Trophoblast cell (in vitro differentiated cells and primary cell): ENCODE results near the gene ARIH1.
"Not testable (repeated sequence)": the region's sequence is repeated elsewhere in the genome, so short reads cannot be mapped to it uniquely, and the experiment has no call there.

Experiments used
- DNase-seq, 2 donors: peaks; one replicate each; pipeline ENCODE4 v3.0.0-alpha.2; 2016
- H2AFZ ChIP-seq: 2 replicates; pipeline ENCODE4 v1.6.1; 2013; ENCODE audit warnings: low read length, moderate library complexity, mild to moderate bottlenecking; ENCODE audit not compliant: insufficient read depth, poor library complexity
- H2AK5ac ChIP-seq: 2 replicates; pipeline ENCODE4 v1.6.1; 2013; ENCODE audit warnings: mild to moderate bottlenecking, low read length
- H2BK120ac ChIP-seq: 2 replicates; pipeline ENCODE4 v1.6.1; 2013; ENCODE audit warnings: low read length, mild to moderate bottlenecking, moderate library complexity; ENCODE audit not compliant: insufficient read depth, poor library complexity
- H2BK12ac ChIP-seq: 2 replicates; pipeline ENCODE4 v1.6.1; 2013; ENCODE audit warnings: mild to moderate bottlenecking, low read length, moderate library complexity
- H2BK5ac ChIP-seq: 2 replicates; pipeline ENCODE4 v1.6.1; 2013; ENCODE audit warnings: low read length, low read depth, moderate library complexity, mild to moderate bottlenecking; ENCODE audit not compliant: poor library complexity
- H3K14ac ChIP-seq: 2 replicates; pipeline ENCODE4 v1.6.1; 2013; ENCODE audit warnings: mild to moderate bottlenecking, low read length
- H3K18ac ChIP-seq: 2 replicates; pipeline ENCODE4 v1.6.1; 2013; ENCODE audit warnings: mild to moderate bottlenecking, low read length
- H3K23ac ChIP-seq: 2 replicates; pipeline ENCODE4 v1.6.1; 2013; ENCODE audit warnings: low read length
- H3K27ac ChIP-seq: 2 replicates; pipeline ENCODE4 v1.5.1; 2013; ENCODE audit warnings: low read depth, mild to moderate bottlenecking, inconsistent platforms, low read length, moderate library complexity
- H3K27me3 ChIP-seq: 2 replicates; pipeline ENCODE4 v1.6.1; 2013; ENCODE audit warnings: inconsistent platforms, mild to moderate bottlenecking, low read length, moderate library complexity; ENCODE audit not compliant: insufficient read depth
- H3K36me3 ChIP-seq, 2 experiments: 1 replicate in 1 of 2; 2 replicates in 1 of 2; pipeline ENCODE4 v1.6.1; 2013; ENCODE audit warnings: low read length in 2 of 2, mild to moderate bottlenecking in 2 of 2, moderate library complexity in 1 of 2; ENCODE audit not compliant: insufficient read depth in 2 of 2, control insufficient read depth in 1 of 2
- H3K4ac ChIP-seq: 2 replicates; pipeline ENCODE4 v1.6.1; 2013; ENCODE audit warnings: low read depth, mild to moderate bottlenecking, low read length, moderate library complexity
- H3K4me1 ChIP-seq, 2 experiments: 1 replicate in 1 of 2; 2 replicates in 1 of 2; pipeline ENCODE4 v1.6.1; 2013; ENCODE audit warnings: low read length in 2 of 2, mild to moderate bottlenecking in 2 of 2, moderate library complexity in 1 of 2; ENCODE audit not compliant: insufficient read depth in 2 of 2, control insufficient read depth in 1 of 2
- H3K4me2 ChIP-seq: 2 replicates; pipeline ENCODE4 v1.6.1; 2013; ENCODE audit warnings: inconsistent platforms, mild to moderate bottlenecking, low read length, moderate library complexity
- H3K4me3 ChIP-seq: 2 replicates; pipeline ENCODE4 v1.5.1; 2013; ENCODE audit warnings: mild to moderate bottlenecking, low read depth, low read length, inconsistent platforms
- H3K79me1 ChIP-seq: one replicate; pipeline ENCODE4 v1.6.1; 2013; ENCODE audit warnings: low read length
- H3K79me2 ChIP-seq: 2 replicates; pipeline ENCODE4 v1.6.1; 2013; ENCODE audit warnings: low read length, mild to moderate bottlenecking; ENCODE audit not compliant: control insufficient read depth, insufficient read depth, poor library complexity
- H3K9ac ChIP-seq: 2 replicates; pipeline ENCODE4 v1.6.1; 2013; ENCODE audit warnings: mild to moderate bottlenecking, low read length
- H3K9me3 ChIP-seq: 2 replicates; pipeline ENCODE4 v1.6.1; 2013; ENCODE audit warnings: low read depth, mild to moderate bottlenecking, control low read depth, inconsistent platforms, low read length; ENCODE audit not compliant: insufficient read depth
- H4K12ac ChIP-seq: 2 replicates; pipeline ENCODE4 v1.6.1; 2013; ENCODE audit warnings: low read depth, mild to moderate bottlenecking, low read length, moderate library complexity
- H4K8ac ChIP-seq: 2 replicates; pipeline ENCODE4 v1.6.1; 2013; ENCODE audit warnings: low read depth, mild to moderate bottlenecking, low read length, moderate library complexity
- H4K91ac ChIP-seq: one replicate; pipeline ENCODE4 v1.6.1; 2013; ENCODE audit warnings: low read depth, mild to moderate bottlenecking, low read length, moderate library complexity
- WGBS: extraction: QIAGEN DNeasy Blood & Tissue Kit; methylation state at CpG from one replicate; pipeline ENCODE4 v1.1.7; 2013; ENCODE audit warnings: missing lambda C conversion rate; ENCODE audit not compliant: insufficient read length, insufficient coverage; ENCODE audit errors: extremely low coverage; 5-methylcytosine and 5-hydroxymethylcytosine counted together

The ARIH1 gene

GRCh38 chr15:72599855-72600464 is 125.8 kb downstream of the ARIH1 start:
- no peak overlapping the region for H2AFZ ChIP-seq
- H4K91ac ChIP-seq = no peak overlapping the region
- no peaks in the 10 kb centered on the region for H3K9me3 ChIP-seq
- H2BK5ac ChIP-seq = no peak overlapping the region
- no CpG with 5 or more reads among the region's 2 CpGs for WGBS
- no peak overlapping the region for H3K14ac ChIP-seq
- no peaks in the 10 kb centered on the region for H3K36me3 ChIP-seq
- H3K27ac ChIP-seq = no peak overlapping the region
- no peak overlapping the region for H2BK12ac ChIP-seq
- peaks cover 0 to 3% of the 10 kb centered on the region in 2 experiments for H3K4me1 ChIP-seq
- no peak overlapping the region for H3K4ac ChIP-seq
- no peak overlapping the region for H3K4me3 ChIP-seq
- H3K18ac ChIP-seq = no peak overlapping the region
- H3K9ac ChIP-seq = no peak overlapping the region
- peak; percentile 28 to 76 for DNase-seq
- no peak overlapping the region for H4K8ac ChIP-seq
- no peak overlapping the region for H2BK120ac ChIP-seq
- H4K12ac ChIP-seq = no peak overlapping the region
- no peak overlapping the region for H2AK5ac ChIP-seq
- no peaks in the 10 kb centered on the region for H3K79me2 ChIP-seq
- no peaks in the 10 kb centered on the region for H3K27me3 ChIP-seq
- no peak overlapping the region for H3K23ac ChIP-seq
- no peaks in the 10 kb centered on the region for H3K79me1 ChIP-seq
- H3K4me2 ChIP-seq = no peak overlapping the region

- H4K12ac ChIP-seq = no peak overlapping the region
- H3K4me1 ChIP-seq = no peaks in the 10 kb centered on the region
- H2AK5ac ChIP-seq = no peak overlapping the region
- H2BK120ac ChIP-seq = no peak overlapping the region
- no peak overlapping the region for H3K4ac ChIP-seq
- no peak overlapping the region for H3K9ac ChIP-seq
- no peaks in the 10 kb centered on the region for H3K9me3 ChIP-seq
- H3K79me1 ChIP-seq = no peaks in the 10 kb centered on the region
- no peaks in the 10 kb centered on the region for H3K36me3 ChIP-seq
- no peak overlapping the region for H3K23ac ChIP-seq
- no peak overlapping the region for H3K4me2 ChIP-seq
- H3K27ac ChIP-seq = no peak overlapping the region
- H3K4me3 ChIP-seq = no peak overlapping the region
- H4K8ac ChIP-seq = no peak overlapping the region
- no peak overlapping the region for H3K18ac ChIP-seq
- no peak overlapping the region for H2AFZ ChIP-seq
- no CpG with 5 or more reads among the region's 4 CpGs for WGBS
- H4K91ac ChIP-seq = no peak overlapping the region
- H2BK5ac ChIP-seq = no peak overlapping the region
- DNase-seq = peak in 1 of 2 donors; percentile 31
- H3K27me3 ChIP-seq = no peaks in the 10 kb centered on the region
- H2BK12ac ChIP-seq = no peak overlapping the region
- no peaks in the 10 kb centered on the region for H3K79me2 ChIP-seq
- H3K14ac ChIP-seq = no peak overlapping the region
Measured at GRCh38 chr15:72604794-72605193, 130.7 kb downstream of the ARIH1 start.

DNA sequence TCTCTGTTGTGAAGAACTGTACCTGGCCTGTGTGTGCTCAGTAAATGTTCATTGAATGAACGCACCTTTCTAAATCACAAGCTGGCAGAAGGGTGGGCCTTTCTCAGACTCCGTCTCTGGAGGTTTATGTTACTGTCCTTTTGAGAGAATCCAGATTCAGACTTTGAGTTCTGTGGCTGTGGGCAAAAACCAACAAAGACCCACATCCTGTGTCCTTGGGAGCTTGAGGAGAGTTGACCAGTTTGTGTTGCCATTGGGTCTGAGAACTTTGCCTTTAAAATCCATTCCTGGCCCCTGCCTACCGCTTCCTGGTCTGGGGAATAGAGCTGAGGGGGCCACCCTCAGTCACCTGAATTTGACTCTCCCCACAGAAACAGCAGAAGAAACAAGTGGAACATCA is 134.0 kb downstream of the ARIH1 start:
- H3K18ac ChIP-seq, H4K12ac ChIP-seq, H2BK12ac ChIP-seq, H3K27ac ChIP-seq, H4K8ac ChIP-seq, H2BK120ac ChIP-seq, H3K9ac ChIP-seq, H3K4ac ChIP-seq, H3K4me3 ChIP-seq, H2BK5ac ChIP-seq, H3K36me3 ChIP-seq, H3K79me2 ChIP-seq, DNase-seq, H3K9me3 ChIP-seq, H2AK5ac ChIP-seq, H3K79me1 ChIP-seq, H3K4me2 ChIP-seq, H3K14ac ChIP-seq, H3K4me1 ChIP-seq, H3K23ac ChIP-seq, H4K91ac ChIP-seq, H3K27me3 ChIP-seq, H2AFZ ChIP-seq: not testable (repeated sequence)
- no CpG with 5 or more reads among the region's 3 CpGs for WGBS

DNA sequence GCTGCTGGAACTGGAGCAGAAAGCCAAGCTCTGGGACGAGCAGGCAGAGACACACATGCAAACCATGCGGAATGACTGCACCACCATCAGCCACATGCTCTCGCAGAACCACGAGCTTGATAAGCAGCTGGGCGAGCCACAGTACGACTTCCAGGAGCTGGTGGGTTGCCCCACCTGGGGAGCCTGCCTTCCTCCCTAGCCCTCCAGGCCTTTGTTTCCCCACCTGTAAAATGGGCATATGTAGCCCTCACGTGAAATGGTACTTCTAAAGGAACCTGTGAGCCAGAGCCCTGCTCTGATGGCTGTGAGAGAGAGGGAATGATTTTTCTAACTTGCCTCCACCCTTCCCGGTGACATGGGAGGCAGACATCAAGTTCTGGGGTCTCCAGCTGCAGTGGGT is 135.7 kb downstream of the ARIH1 start:
- no peak for DNase-seq
- no peak overlapping the region for H3K4ac ChIP-seq
- no peak overlapping the region for H2AK5ac ChIP-seq
- no peak overlapping the region for H3K4me2 ChIP-seq
- H3K79me1 ChIP-seq = no peaks in the 10 kb centered on the region
- no peak overlapping the region for H3K14ac ChIP-seq
- no peak overlapping the region for H4K8ac ChIP-seq
- no peaks in the 10 kb centered on the region for H3K79me2 ChIP-seq
- H3K27ac ChIP-seq = no peak overlapping the region
- H2BK120ac ChIP-seq = no peak overlapping the region
- no peak overlapping the region for H4K91ac ChIP-seq
- H3K23ac ChIP-seq = no peak overlapping the region
- no peaks in the 10 kb centered on the region for H3K27me3 ChIP-seq
- H2BK5ac ChIP-seq = no peak overlapping the region
- H4K12ac ChIP-seq = no peak overlapping the region
- no peaks in the 10 kb centered on the region for H3K36me3 ChIP-seq
- no peak overlapping the region for H3K18ac ChIP-seq
- no peaks in the 10 kb centered on the region for H3K9me3 ChIP-seq
- H2AFZ ChIP-seq = no peak overlapping the region
- no peak overlapping the region for H3K9ac ChIP-seq
- H2BK12ac ChIP-seq = no peak overlapping the region
- no CpG with 5 or more reads among the region's 8 CpGs for WGBS
- H3K4me1 ChIP-seq = no peaks in the 10 kb centered on the region
- H3K4me3 ChIP-seq = no peak overlapping the region
